ENCODE measurements around the gene NCOA3.

Gene NCOA3

GRCh38 chr20:47696856-47697255 lies 195.2 kb downstream of the NCOA3 start:
- Histone ChIP-seq H3K27me3 (no peaks in the 10 kb centered on the region), H3K36me3 (no peaks in the 10 kb centered on the region), H3K4me1 (peaks cover 24% of the 10 kb centered on the region), H3K9ac (no peak overlapping the region), H3K4me2 (no peak overlapping the region), H3K4me3 (no peak overlapping the region), H3K27ac (no peak overlapping the region), H3K9me3 (no peaks in the 10 kb centered on the region), H4K20me1 (no peaks in the 10 kb centered on the region)
- no peak for TF ChIP-seq Cebpa-rat (IDR thresholded peaks at IDR 0.05)

- no peaks in the 10 kb centered on the region for H3K36me3 ChIP-seq
- peaks cover 24% of the 10 kb centered on the region for H3K4me1 ChIP-seq
- H3K9me3 ChIP-seq = no peaks in the 10 kb centered on the region
- no peak overlapping the region for H3K4me2 ChIP-seq
- H3K27me3 ChIP-seq = no peaks in the 10 kb centered on the region
- H3K27ac ChIP-seq = no peak overlapping the region
- H3K9ac ChIP-seq = no peak overlapping the region
- TF ChIP-seq Cebpa-rat (IDR thresholded peaks at IDR 0.05) = no peak
- H4K20me1 ChIP-seq = no peaks in the 10 kb centered on the region
- no peak overlapping the region for H3K4me3 ChIP-seq
These were observed 196.5 kb downstream of the NCOA3 start for GRCh38 chr20:47698142-47698541.

DNA sequence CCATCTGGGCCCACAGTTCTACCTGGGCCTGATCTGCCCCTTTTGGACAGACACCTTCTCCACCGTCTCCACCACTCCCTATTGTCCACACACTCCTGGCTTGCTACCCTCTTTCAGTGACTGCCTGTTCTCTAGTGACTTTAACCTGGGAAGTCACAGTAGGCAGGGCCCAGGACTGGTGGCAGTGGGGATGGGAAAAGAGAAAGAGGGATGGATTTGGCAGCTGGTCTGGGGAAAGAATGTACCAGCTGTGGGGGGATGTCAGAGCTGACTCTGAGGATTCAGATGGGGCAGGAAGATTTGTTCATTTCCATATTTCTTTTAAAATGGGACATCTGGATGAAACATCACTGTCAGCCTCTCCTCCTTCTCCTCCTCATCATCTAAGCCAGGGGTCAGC lies 198.1 kb downstream of the NCOA3 start:
- H3K9ac ChIP-seq = no peak overlapping the region
- H3K4me2 ChIP-seq = no peak overlapping the region
- H3K4me1 ChIP-seq = peaks cover 19% of the 10 kb centered on the region
- H3K9me3 ChIP-seq = no peaks in the 10 kb centered on the region
- H3K36me3 ChIP-seq = no peaks in the 10 kb centered on the region
- H4K20me1 ChIP-seq = no peaks in the 10 kb centered on the region
- TF ChIP-seq Cebpa-rat (IDR thresholded peaks at IDR 0.05) = no peak
- no peak overlapping the region for H3K27ac ChIP-seq
- H3K27me3 ChIP-seq = no peaks in the 10 kb centered on the region
- H3K4me3 ChIP-seq = no peak overlapping the region

DNA sequence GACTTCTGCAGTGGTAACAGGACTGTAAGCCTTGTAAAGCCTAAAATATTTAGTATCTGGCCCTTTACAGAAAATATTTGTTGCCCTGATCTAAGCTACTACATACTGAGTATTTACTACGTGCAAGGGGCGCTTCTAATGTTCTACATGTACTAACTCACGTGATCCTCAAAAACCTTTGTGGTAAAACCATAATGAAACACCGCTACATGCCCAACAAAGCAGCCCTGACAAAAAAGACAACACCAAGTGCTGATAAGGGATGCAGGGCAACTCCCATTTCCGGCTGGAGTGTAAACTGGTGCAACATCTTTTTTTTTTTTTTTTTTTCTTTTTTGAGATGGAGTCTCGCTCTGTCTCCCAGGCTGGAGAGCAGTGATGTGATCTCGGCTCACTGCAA lies 198.6 kb downstream of the NCOA3 start:
- Histone ChIP-seq H3K4me3 (no peak overlapping the region), H4K20me1 (no peaks in the 10 kb centered on the region), H3K36me3 (no peaks in the 10 kb centered on the region)

DNA sequence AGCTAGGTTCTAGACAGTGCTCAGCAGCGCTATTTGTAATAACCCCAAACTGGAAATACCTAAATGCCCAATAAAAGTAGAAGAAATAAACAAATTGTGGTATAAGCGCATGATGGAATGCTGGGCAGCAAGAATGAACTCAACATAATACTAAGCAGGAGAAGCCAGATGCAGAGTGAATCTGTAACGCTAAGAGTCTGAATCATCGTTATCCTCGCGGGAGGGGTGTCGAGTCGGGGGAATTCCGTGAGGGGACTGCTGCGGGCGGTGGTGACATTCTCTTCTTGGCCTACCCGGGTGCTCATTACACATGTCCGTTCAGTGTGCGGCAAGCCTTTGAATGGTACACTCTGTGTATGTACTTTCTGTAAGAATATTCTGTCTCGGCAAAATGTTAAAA lies 199.9 kb downstream of the NCOA3 start:
- Histone ChIP-seq H3K4me2 (no peak overlapping the region), H3K9ac (no peak overlapping the region), H3K36me3 (no peaks in the 10 kb centered on the region), H3K27ac (no peak overlapping the region), H3K4me1 (peaks cover 8% of the 10 kb centered on the region; the same call in 1 of the 2 replicates), H3K4me3 (no peak overlapping the region), H4K20me1 (no peaks in the 10 kb centered on the region), H3K9me3 (no peaks in the 10 kb centered on the region), H3K27me3 (no peaks in the 10 kb centered on the region)
- no peak for TF ChIP-seq Cebpa-rat (IDR thresholded peaks at IDR 0.05)

More for the DNA sequence above, 198.6 kb downstream of the NCOA3 start:
- Histone ChIP-seq H3K27me3 (no peaks in the 10 kb centered on the region), H3K27ac (no peak overlapping the region), H3K4me1 (peaks cover 13% of the 10 kb centered on the region), H3K9ac (no peak overlapping the region), H3K4me2 (no peak overlapping the region), H3K9me3 (no peaks in the 10 kb centered on the region)
- TF ChIP-seq Cebpa-rat (IDR thresholded peaks at IDR 0.05) = no peak

DNA sequence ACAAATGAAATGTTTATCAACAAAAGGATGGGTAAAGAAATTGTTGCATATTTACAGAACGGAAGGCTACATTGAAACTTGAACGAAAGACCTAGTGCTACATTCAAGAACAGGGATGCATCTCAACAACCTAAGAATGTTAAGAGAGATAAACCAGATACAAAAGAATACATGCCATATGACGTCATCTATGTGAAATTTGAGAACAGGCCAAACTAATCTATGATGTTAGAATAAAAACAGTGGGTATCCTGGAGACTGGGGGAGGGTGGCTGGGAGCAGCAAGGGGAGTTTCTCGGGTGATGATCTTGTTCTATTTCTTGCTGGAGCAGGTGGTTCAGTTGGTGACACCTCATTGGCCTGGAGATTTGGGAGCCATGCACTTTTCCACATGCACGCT lies 202.1 kb downstream of the NCOA3 start:
- TF ChIP-seq Cebpa-rat (IDR thresholded peaks at IDR 0.05) = no peak

GRCh38 chr20:47704746-47705496 lies 203.2 kb downstream of the NCOA3 start:
- H3K9ac ChIP-seq = no peak overlapping the region
- H3K4me2 ChIP-seq = no peak overlapping the region
- no peaks in the 10 kb centered on the region for H4K20me1 ChIP-seq
- no peak overlapping the region for H3K27ac ChIP-seq
- no peak overlapping the region for H3K4me3 ChIP-seq
- no peaks in the 10 kb centered on the region for H3K27me3 ChIP-seq
- no peak for TF ChIP-seq Cebpa-rat (IDR thresholded peaks at IDR 0.05)
- peaks cover 27% of the 10 kb centered on the region for H3K4me1 ChIP-seq
- no peaks in the 10 kb centered on the region for H3K9me3 ChIP-seq
- H3K36me3 ChIP-seq = no peaks in the 10 kb centered on the region

More for the DNA sequence above, 202.1 kb downstream of the NCOA3 start:
- no peaks in the 10 kb centered on the region for H3K27me3 ChIP-seq
- H3K4me2 ChIP-seq = no peak overlapping the region
- no peak overlapping the region for H3K9ac ChIP-seq
- H4K20me1 ChIP-seq = no peaks in the 10 kb centered on the region
- no peak overlapping the region for H3K4me3 ChIP-seq
- H3K36me3 ChIP-seq = no peaks in the 10 kb centered on the region
- no peaks in the 10 kb centered on the region for H3K9me3 ChIP-seq
- H3K4me1 ChIP-seq = peaks cover 20% of the 10 kb centered on the region
- H3K27ac ChIP-seq = no peak overlapping the region

DNA sequence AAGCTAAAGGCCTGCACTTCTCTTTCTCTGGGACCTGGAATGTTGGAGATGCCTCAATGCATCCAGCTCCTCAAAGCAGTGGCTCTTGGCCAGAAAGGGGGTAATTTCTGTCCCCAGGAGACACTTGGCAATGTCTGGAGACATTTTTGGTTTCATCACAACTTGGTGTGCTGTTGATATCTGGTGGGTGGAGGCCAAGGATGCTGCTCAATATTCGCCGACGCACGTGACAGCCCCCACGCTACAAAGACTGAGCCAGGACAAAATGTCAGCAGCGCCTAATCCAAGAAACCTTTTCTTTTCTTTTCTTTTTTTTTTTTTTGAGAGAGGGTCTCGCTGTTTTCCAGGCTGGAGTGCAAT lies 203.8 kb downstream of the NCOA3 start:
- no peak for TF ChIP-seq Cebpa-rat (IDR thresholded peaks at IDR 0.05)
- Histone ChIP-seq H3K27ac (no peak overlapping the region), H3K36me3 (no peaks in the 10 kb centered on the region), H4K20me1 (no peaks in the 10 kb centered on the region), H3K4me3 (no peak overlapping the region), H3K27me3 (no peaks in the 10 kb centered on the region), H3K9ac (no peak overlapping the region), H3K9me3 (no peaks in the 10 kb centered on the region), H3K4me1 (peaks cover 32% of the 10 kb centered on the region), H3K4me2 (no peak overlapping the region)

DNA sequence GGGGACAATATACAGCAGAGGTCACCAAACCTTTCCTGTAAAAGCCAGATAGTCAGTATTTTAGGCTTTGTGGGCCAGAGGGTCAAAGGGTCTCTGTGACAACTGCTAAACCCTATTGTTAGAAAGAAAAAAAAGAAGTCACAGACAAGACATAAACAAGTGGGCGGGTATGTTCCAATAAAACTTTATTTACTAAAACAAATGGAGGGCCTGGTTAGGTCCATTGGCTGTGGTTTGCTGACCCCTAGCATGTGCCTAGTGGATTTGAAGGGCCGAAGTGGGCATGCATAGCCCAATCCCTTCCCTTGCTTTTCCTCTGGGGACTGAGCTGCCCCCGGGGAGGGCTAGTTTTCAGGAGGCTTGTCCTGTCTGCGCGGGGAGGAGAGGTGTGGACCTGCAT lies 204.7 kb downstream of the NCOA3 start:
- Histone ChIP-seq H3K9ac (no peak overlapping the region), H3K4me2 (no peak overlapping the region), H3K4me1 (peaks cover 41% of the 10 kb centered on the region), H4K20me1 (no peaks in the 10 kb centered on the region), H3K9me3 (no peaks in the 10 kb centered on the region), H3K36me3 (no peaks in the 10 kb centered on the region), H3K4me3 (no peak overlapping the region), H3K27ac (no peak overlapping the region), H3K27me3 (no peaks in the 10 kb centered on the region)
- no peak for TF ChIP-seq Cebpa-rat (IDR thresholded peaks at IDR 0.05)
